ENCODE results near the gene INTS1.

DNA sequence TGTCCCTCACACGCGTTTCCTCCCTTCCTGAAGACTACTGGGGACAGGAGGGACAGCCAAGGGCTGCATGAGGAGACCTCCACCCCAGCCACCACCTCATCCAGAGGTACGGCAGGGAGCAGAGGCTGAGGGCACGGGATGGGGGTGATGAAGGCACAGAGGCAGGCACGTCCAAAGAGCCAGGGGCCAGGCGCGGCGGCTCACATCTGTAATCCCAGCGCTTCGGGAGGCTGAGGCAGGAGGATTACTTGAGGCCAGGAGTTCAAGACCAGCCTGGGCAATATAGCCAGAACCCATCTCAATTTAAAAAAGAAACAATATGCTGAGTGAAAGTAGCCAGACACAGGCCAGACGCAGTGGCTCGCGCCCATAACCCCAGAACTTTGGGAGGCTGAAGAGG lies 48.2 kb downstream of the INTS1 start:
- TF ChIP-seq, protein P1, sequence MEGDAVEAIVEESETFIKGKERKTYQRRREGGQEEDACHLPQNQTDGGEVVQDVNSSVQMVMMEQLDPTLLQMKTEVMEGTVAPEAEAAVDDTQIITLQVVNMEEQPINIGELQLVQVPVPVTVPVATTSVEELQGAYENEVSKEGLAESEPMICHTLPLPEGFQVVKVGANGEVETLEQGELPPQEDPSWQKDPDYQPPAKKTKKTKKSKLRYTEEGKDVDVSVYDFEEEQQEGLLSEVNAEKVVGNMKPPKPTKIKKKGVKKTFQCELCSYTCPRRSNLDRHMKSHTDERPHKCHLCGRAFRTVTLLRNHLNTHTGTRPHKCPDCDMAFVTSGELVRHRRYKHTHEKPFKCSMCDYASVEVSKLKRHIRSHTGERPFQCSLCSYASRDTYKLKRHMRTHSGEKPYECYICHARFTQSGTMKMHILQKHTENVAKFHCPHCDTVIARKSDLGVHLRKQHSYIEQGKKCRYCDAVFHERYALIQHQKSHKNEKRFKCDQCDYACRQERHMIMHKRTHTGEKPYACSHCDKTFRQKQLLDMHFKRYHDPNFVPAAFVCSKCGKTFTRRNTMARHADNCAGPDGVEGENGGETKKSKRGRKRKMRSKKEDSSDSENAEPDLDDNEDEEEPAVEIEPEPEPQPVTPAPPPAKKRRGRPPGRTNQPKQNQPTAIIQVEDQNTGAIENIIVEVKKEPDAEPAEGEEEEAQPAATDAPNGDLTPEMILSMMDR (IDR thresholded peaks at IDR 0.05): no peak
- no peak for TF ChIP-seq POLR2A (IDR thresholded peaks at IDR 0.05)

All from testis (tissue), 2 donors.